ENCODE data around the gene SYT6. TPM values are rescaled to one million over a fixed set of nuclear protein-coding genes. Genes with fewer than 3 reads are reported as not detected.

The SYT6 gene
- total RNA-seq, 1 donor from 2014 or later, result not detected

GRCh38 chr1:114134518-114134917 is 19.2 kb downstream of the SYT6 start:
- Histone ChIP-seq H3K27me3 (ENCODE audit: low read depth) (peaks cover 50% of the 10 kb centered on the region), H3K4me3 (no peak overlapping the region), H3K4me1 (no peaks in the 10 kb centered on the region), H3K36me3 (no peaks in the 10 kb centered on the region), H3K9me3 (replicated peaks) (no peaks in the 10 kb centered on the region), H3K27ac (replicated peaks) (no peak overlapping the region)
- no peak for TF ChIP-seq CTCF (IDR thresholded peaks at IDR 0.05; ENCODE audit: borderline replicate concordance)
- no peak for DNase-seq
- intact Hi-C loops (cut with micrococcal nuclease), result no loop called here

GRCh38 chr1:114133129-114133528 is 20.5 kb downstream of the SYT6 start:
- H3K9me3 ChIP-seq (replicated peaks), result no peaks in the 10 kb centered on the region
- TF ChIP-seq CTCF (IDR thresholded peaks at IDR 0.05; ENCODE audit: borderline replicate concordance), result no peak
- H3K36me3 ChIP-seq, result no peaks in the 10 kb centered on the region
- intact Hi-C loops (cut with micrococcal nuclease), result no loop called here
- H3K4me3 ChIP-seq, result no peak overlapping the region
- no peaks in the 10 kb centered on the region for H3K4me1 ChIP-seq
- no peak for DNase-seq
- H3K27ac ChIP-seq (replicated peaks), result no peak overlapping the region
- peaks cover 50% of the 10 kb centered on the region for H3K27me3 ChIP-seq (ENCODE audit: low read depth)

GRCh38 chr1:114131526-114132220 is 22.0 kb downstream of the SYT6 start:
- Histone ChIP-seq H3K4me3 (no peak overlapping the region), H3K27ac (replicated peaks) (no peak overlapping the region), H3K9me3 (replicated peaks) (no peaks in the 10 kb centered on the region), H3K4me1 (peaks cover 7% of the 10 kb centered on the region), H3K27me3 (ENCODE audit: low read depth) (peaks cover 38% of the 10 kb centered on the region), H3K36me3 (no peaks in the 10 kb centered on the region)
- no peak for DNase-seq
- TF ChIP-seq CTCF (IDR thresholded peaks at IDR 0.05; ENCODE audit: borderline replicate concordance), result no peak
- intact Hi-C loops (cut with micrococcal nuclease), result no loop called here

- TF ChIP-seq CTCF (IDR thresholded peaks at IDR 0.05; ENCODE audit: borderline replicate concordance), result no peak
- Histone ChIP-seq H3K4me1 (peaks cover 7% of the 10 kb centered on the region), H3K9me3 (replicated peaks) (no peaks in the 10 kb centered on the region), H3K27ac (replicated peaks) (no peak overlapping the region), H3K27me3 (ENCODE audit: low read depth) (peaks cover 31% of the 10 kb centered on the region), H3K4me3 (no peak overlapping the region), H3K36me3 (no peaks in the 10 kb centered on the region)
- DNase-seq, result no peak
- intact Hi-C loops (cut with micrococcal nuclease), result no loop called here
Measured at GRCh38 chr1:114130846-114131525, 22.7 kb downstream of the SYT6 start.

- no peak for TF ChIP-seq CTCF (IDR thresholded peaks at IDR 0.05; ENCODE audit: borderline replicate concordance)
- Histone ChIP-seq H3K4me1 (peaks cover 7% of the 10 kb centered on the region), H3K4me3 (no peak overlapping the region), H3K9me3 (replicated peaks) (no peaks in the 10 kb centered on the region), H3K36me3 (no peaks in the 10 kb centered on the region), H3K27ac (replicated peaks) (no peak overlapping the region), H3K27me3 (ENCODE audit: low read depth) (peaks cover 24% of the 10 kb centered on the region)
- intact Hi-C loops (cut with micrococcal nuclease), result no loop called here
- no peak for DNase-seq
Measured at GRCh38 chr1:114130213-114130612, 23.5 kb downstream of the SYT6 start.
